Astrocyte of the hippocampus (primary cell): Measurements from ENCODE around the gene MUC21.
"Not testable (repeated sequence)": the region's sequence is repeated elsewhere in the genome, so short reads cannot be mapped to it uniquely, and the experiment has no call there.

Experiments used
- DNase-seq: peaks from one replicate; pipeline ENCODE4 v3.0.0; 2011; ENCODE audit warnings: low read depth, low spot score

MUC21 gene

GRCh38 chr6:30969171-30969570, 14.3 kb upstream of the MUC21 start:
- DNase-seq, result not testable (repeated sequence)

DNA sequence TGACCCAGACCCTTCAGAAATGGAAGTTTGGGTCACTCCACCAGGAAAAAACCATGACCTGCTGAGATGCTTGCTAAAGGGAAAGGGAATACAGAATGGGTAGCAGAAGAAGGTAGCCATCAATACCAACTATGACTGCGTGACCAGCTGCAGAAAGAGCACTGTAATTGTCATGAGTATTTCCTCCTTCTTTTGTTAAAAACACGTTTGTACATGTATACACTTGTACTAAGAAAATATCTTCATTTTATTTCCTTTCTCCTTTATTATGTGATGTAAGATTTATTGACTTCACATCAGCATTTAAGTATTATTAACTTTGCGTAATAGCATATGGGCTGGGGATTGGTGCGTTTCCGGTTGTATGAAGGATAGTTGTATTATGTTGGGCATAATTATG, 12.6 kb upstream of the MUC21 start:
- no peak for DNase-seq

DNA sequence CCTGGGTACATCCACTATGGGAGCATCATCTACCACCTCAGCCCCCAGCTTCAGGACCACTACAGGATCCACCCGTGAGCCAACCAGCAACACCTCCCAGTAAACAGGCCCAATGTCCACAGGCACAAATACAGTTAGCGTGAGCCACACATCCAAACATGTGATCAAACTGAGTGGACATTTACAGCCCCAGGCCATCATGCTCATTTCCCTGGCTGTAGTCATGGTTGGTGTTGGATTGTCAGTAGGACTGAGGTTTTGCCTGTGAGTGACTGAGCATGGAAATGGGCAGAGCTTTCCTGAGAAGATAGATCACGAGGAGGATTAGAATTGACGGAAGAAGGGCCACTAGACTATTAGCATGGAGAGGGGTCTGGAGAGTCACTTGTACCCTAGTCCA, 10.7 kb upstream of the MUC21 start:
- DNase-seq, result no peak

DNA sequence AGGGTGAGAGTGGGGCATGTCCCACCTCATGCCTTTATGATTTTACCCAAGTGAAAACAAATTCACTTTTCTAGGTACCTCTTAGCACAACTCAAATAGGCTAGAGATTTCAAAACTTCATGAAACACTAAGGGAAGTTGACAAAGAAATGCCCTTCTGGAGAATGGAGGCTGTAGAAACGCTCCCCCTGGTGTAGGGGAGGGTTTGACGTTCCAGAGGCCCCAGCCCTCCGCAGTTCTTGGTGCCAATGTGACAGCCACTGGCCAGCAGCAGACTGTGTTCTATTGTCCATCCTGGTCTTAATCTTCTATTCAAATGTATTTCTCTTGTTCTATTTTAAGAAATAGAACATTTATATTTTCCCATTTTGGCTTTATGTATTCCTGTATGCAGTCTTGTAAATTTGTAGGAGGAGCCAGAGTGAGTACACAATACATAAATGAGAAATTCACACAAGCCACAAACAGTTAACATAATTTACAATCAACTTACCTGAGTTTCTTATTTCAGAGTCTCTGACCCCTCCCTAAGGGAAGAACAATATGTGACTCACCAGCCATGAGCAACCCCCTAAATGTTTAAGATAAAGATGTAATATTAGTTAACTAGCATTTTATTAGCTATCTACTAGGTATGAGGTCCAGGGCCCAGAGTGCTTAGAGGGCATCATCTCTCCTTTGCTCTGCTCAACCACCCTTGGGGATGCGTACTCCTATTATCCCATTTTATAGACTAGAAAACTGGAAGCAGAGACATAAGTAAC, 8.8 kb upstream of the MUC21 start:
- DNase-seq, result no peak

DNA sequence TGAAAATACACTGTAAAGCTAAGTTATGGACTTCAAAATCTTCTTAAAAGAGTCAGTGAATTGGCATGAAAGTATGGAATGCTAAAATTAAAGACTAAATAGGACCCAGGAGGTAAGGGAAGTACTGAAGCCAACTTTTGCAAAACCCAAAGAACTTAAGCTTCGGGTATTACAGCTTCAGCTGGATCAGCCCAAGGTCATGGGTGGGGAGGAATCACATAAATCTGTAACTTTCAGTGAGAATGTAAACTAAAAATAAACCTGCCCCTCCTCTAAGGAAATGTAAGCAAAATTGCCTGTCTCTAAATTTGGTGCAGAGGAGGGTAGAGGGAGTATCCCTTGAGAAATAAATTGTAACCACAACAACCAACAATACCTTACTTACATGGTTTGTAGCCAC, 4.4 kb upstream of the MUC21 start:
- DNase-seq, result no peak

DNA sequence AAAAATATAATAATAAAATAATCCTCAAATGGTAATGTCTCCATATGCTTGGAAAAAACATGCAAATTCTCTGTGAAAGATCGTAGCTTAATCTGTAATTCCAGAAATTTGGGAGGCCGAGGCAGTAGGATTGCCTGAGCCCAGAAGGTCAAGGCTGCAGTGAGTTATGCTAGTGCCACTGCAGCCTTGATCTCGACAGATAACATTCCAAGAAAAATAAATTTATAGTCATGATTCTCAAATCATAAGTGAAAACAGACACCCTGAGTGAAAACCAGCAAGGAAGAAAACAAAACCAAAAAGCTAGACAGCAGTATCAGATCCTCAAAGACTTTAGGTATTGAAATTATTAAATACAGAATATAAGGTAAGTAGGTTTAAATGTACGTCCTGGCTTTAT, 3.8 kb upstream of the MUC21 start:
- DNase-seq, result no peak

DNA sequence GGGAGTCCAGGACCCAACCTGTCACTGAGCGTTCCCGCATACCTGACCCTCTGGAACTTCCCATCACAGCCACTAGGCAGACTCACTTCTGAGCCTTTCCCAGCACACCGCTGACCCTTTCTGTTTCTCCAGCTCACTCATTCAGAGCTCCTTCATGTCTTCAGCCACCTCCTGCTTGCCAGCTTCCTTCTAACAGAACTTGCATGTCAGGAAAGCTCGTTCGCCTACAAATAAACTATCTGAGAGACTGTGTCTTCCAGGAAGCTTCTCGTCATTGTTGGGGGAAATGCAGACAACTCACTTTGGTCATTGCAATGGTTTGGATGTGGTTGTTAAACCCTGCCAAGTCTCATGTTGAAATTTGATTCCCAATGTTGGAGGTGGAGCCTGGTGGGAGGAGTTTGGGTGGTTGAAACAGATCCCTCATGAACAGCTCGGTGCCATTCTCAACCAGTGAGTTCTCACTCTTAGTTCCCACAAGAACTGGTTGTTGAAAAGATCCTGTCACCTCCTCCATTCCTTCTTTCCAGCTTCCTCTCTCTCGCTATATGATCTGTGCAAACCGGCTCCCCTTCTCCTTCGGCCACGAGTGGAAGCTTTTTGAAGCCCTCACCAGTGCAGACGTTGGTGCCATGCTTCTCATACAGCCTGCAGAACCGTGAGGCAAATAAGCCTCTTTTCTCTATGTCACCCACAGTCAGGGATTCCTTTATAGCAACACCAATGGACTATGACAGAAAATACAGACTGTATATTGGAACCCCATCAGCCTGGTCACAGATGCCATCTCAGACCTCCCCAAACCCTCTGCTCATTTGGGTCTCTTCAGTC, 1.4 kb upstream of the MUC21 start:
- peak; percentile 80 for DNase-seq

- DNase-seq, result no peak
These were observed 2.0 kb downstream of the MUC21 start for GRCh38 chr6:30985490-30985889.

- DNase-seq, result no peak
These were observed 3.8 kb downstream of the MUC21 start for GRCh38 chr6:30987304-30987703.

DNA sequence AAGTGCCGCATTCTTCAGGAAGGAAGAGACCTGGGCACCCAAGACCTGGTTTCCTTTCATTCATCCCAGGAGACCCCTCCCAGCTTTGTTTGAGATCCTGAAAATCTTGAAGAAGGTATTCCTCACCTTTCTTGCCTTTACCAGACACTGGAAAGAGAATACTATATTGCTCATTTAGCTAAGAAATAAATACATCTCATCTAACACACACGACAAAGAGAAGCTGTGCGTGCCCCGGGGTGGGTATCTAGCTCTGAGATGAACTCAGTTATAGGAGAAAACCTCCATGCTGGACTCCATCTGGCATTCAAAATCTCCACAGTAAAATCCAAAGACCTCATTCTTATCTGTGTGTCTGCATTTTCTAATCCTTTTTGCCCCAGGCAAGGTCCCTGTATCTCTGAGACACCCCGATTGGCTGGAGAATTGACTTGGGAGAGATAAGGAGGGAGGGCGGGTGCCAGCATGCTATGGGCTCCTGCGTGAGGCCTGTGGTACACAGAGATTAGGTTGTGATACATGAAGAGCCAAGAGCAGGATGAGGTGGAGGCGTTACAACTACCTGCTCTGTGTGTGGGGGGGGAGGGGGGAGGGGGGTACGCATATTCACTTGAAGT, 4.8 kb downstream of the MUC21 start:
- no peak for DNase-seq

GRCh38 chr6:30990422-30991086, 7.0 kb downstream of the MUC21 start:
- DNase-seq, result no peak

DNA sequence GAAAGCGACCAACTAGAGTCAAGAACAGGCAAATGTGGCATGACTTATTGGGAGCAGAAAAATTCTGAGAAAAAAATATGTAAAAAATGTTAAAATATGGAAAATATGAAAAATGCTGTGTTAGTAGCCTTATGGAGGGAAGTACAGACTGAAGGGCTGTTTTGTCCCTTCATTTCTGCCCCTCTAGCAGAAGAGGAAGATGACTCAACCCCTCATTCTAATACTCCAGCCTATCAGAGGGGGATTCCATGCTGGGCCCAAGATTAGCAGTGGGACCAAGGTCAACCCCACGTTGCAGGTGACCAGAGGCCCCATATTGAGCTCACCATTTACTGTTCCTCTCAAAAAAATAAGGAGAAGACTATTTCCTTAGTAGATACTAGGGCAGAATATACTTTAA, 8.4 kb downstream of the MUC21 start:
- no peak for DNase-seq

GRCh38 chr6:30997301-30997700, 13.8 kb downstream of the MUC21 start:
- DNase-seq, result no peak

DNA sequence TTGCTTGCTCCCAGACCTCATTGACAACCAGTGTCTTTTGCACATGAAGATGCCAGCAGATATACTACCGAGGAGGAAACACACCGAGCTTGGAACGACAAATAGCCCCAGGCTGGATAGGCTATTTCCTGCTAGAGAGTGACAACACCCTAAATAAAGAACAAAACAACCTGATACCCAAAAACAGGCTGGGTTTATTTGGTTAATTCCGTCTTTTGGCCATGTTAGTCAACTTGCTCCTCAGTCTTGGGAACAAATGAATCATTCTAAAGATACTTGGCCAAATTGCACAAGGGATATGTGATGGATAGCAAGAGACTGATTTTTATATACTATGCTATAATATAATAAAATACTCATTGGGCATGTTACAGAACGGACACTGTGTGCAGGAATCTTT, 15.3 kb downstream of the MUC21 start:
- no peak for DNase-seq

DNA sequence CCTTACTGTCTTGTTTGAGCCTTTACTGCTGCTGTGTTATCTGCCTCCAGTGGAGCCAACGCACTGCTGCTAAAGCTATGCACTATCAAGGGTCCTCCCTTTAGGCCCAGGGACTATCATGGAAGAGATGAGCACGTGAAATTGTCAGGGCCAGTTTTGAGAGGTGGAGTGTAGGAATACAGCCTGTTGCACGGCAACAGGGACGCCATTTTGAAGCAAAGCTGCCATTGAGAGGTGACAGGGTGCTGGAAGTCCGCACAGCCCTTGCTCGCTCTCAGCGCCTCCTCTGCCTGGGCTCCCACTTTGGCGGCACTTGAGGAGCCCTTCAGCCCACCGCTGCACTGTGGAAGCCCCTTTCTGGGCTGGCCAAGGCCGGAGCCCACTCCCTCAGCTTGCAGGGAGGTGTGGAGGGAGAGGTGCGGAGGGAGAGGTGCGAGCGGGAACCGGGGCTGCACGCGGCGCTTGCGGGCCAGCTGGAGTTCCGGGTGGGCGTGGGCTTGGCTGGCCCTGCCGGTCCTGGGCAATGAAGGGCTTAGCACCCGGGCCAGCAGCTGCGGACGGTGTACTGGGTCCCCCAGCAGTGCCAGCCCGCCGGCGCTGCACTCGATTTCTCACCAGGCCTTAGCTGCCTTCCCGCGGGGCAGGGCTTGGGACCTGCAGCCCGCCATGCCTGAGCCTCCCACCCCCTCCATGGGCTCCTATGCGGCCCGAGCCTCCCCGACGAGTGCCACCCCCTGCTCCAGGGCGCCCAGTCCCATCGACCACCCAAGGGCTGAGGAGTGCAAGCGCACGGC, 16.7 kb downstream of the MUC21 start:
- not testable (repeated sequence) for DNase-seq

DNA sequence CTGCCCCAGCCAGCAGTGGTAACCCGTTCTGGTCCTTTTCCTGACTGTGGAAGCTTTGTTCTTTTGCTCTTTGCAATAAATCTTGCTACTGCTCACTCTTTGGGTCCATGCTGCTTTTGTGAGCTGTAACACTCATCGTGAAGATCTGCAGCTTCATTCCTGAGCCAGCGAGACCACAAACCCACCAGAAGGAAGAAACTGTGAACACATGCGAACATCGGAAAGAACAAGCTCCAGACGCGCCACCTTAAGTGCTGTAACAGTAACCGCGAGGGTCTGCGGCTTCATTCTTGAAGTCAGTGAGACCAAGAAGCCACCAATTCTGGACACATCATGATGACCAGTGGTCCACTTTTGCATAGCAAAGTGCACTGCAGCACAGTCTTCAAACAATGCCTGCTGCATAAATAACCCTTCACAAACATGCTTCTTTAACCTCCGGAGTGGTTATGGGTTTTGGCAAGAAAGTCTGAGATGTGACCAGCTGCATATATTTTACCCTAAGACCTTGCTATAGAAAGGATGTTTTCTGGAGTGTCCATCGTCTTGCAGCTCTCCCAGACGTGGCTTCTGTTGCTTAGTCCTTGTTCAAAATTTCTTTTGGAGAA, 17.9 kb downstream of the MUC21 start:
- DNase-seq, result no peak

- DNase-seq, result no peak
These were observed 19.0 kb downstream of the MUC21 start for GRCh38 chr6:31002471-31002870.

DNA sequence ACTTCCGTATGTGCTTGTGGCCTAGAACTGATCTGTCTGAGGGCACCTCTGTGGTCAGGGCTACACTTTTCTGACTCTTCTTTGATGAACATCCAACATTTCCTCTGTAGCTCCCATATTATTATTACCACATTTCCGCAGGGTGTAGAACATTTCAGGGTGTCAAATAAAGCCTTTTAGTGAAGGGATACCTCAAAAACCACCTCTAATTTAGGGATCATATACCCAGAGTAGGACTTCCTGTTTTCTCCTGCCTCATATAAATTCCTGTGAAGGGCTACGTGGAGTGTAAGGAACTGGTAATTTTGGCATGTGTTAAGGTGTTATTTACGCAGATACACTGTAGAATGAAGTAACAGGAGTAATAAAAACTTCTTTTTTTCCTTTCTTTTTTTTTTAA, 21.3 kb downstream of the MUC21 start:
- no peak for DNase-seq

- DNase-seq, result no peak
These were observed 21.9 kb downstream of the MUC21 start for GRCh38 chr6:31005249-31006020.

DNA sequence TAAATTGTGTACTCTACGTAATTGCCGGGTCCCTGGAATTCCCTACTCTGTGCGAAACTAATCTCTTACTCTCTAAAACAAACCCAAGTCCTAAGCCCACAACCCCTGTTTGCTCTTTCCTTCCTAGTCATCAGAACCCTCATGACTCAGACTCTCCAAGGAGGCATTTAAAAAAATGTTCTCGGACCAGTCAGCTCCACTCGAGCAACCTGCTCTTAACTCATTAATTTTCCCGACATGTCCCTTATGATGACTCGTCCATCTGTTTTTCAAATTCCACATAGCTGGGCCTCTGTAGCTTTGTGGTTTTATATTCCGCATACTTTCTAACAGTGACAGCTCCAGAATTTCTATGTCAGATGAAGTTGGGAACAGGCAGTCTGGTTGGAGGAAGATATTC, 24.2 kb downstream of the MUC21 start:
- peak; percentile 93 for DNase-seq
